RPMI8226 (cell line): ENCODE data around the gene GRID2.
"Not testable (repeated sequence)": the region's sequence is repeated elsewhere in the genome, so short reads cannot be mapped to it uniquely, and the experiment has no call there.

Experiments
- DNase-seq: peaks from one replicate; pipeline ENCODE4 v3.0.0-alpha.2; 2015

Gene GRID2

GRCh38 chr4:93605163-93605562, 1301.4 kb downstream of the GRID2 start:
- DNase-seq: no peak

- DNase-seq: no peak
These were observed 1313.8 kb downstream of the GRID2 start for GRCh38 chr4:93617606-93618005.

- no peak for DNase-seq
These were observed 1330.0 kb downstream of the GRID2 start for GRCh38 chr4:93633721-93634120.

DNA sequence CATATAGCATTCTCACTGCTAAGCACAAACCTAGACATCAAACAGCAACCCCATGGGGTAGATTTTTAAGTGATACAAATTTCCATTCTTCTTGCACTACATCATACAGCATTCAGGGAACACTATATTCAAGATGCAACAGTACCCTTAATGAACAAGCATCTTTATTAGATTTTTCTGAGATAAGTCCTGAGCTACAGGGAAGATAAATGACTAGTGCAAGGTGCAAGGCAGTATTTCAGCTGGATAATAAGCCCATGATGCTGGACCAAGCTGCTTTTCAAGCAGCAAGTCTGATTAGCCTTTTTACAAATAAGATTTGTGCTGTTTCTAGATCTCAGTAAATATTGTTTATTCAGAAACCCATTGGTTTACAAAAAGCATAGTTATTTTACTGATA, 1332.2 kb downstream of the GRID2 start:
- DNase-seq: no peak

DNA sequence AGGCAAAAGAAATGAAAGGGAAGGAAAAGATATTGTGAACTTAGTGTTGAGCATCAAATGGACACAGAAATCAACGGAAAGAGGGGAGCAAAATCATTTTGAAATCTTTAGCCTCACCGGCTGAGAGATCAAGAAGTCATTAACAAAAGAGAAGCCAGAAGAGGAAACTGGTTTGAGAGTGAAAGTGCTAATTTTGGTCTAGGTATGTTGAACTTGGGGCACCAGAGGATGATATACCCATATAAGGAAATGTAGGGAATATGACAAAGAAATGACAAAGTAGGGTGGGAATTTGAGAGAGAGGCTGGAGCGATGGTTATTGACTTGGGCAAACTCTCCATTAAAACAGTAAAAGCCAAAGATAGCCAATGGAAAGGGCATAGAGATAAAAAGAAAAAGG, 1341.4 kb downstream of the GRID2 start:
- no peak for DNase-seq

DNA sequence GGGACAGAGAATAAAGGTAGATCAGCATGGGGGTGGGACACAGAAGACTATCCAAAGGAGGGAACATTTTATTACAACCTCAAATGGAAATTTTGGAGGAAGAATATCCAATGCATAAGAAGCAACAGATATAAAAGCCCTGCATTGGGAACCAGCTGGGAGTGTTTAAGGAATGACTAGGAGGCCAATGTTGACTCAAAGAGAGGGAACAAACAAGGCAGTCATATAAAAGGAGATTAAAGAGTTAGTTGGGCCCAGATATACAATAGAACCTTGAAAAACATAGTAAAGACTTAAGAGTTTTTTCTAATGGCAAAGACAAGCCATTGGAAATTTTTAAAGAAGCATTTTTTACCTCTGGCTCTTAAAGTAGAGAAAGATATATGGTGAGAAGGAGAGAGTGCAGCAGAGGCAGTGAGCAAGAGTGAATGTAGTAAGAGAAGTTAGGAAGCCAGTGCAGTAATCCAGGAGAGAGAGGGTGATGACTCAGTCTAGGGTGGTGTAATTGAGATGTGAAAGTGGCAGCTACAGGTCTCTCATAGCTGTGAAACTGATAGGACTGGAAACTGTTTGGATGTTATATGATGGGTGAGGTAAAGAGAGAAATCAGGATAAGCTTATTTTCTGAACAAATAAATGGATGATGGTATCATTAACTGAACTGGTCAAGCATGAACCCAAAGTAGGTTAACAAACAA, 1342.6 kb downstream of the GRID2 start:
- DNase-seq: no peak

DNA sequence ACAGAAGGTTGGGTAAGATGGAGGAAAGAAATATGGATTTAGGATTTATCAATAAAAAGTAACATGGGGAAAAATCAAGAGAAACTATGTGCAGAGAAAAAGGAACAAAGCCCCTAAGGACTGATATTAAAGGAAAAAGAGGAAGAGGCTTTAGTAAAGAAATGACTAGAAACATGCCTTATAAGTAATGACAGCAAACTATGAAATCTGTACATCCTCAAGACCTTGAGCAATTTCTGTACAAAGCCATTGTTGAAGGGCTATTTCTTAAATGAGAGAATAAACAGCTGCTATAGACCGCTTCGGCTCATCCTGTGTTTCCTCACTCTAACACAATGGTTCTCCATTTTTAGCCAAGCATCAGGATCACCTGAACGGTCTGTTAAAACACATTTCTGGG, 1344.5 kb downstream of the GRID2 start:
- no peak for DNase-seq

DNA sequence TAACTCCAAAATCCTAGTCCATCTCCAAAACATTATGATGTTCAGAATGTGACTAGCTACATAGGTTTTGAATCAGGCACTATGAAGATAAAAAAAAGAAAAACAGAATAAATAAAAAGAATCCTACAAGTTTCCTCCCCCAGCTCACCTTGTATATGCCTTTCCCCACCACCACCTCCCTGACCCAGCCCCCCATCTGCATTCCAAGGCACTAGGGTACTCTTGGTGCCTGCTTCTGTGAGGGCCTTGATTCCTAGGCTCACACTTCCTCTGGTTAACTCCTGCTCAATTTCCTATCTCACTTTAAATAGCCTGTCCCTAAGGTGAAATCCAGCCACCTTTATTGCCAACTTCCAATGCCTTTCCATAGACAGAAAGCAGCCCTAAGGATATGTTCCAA, 1346.1 kb downstream of the GRID2 start:
- no peak for DNase-seq

DNA sequence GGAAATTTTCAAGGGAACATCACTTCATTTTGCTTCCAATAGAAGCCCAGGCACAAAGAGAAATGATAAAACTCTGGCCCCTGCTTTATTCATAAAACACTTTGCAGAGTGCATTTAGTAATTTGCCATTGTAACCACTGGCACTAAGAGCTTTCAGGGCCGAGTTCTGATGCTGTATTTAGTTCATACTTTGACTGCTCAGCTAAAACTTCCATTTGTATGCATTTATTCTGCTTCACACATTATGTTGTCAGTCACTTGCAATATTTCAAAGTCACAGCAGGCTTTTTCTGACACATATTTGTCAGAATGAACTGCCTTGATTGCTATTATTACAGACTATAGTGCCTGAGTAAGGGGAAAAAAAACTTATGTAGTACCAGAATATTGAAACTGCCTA, 1350.4 kb downstream of the GRID2 start:
- DNase-seq: no peak

- DNase-seq: no peak
These were observed 1353.8 kb downstream of the GRID2 start for GRCh38 chr4:93657527-93657926.

DNA sequence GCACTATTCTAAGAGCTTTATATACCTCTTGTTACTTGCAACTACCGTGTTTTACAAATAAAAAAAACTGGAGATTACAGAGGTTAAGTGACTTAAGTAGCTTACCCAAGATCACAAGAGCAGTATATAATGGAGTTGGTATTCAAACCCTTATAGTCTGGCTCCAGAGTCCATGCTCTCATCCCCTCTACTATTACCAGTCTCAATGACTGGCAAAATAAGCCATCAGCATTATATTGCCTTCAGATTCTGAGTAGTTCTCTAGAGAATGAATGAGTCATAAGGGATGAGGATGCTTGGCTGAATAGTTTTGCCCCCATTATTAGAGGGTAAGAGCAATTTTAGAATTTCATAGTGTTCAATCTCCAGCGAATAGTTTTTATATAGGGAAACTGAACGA, 1354.7 kb downstream of the GRID2 start:
- DNase-seq: no peak

GRCh38 chr4:93659629-93660028, 1355.9 kb downstream of the GRID2 start:
- DNase-seq: no peak

- DNase-seq: no peak
These were observed 1356.3 kb downstream of the GRID2 start for GRCh38 chr4:93660036-93660435.

GRCh38 chr4:93670434-93670833, 1366.7 kb downstream of the GRID2 start:
- no peak for DNase-seq

- no peak for DNase-seq
These were observed 1367.3 kb downstream of the GRID2 start for GRCh38 chr4:93671093-93671492.

GRCh38 chr4:93676937-93677336, 1373.2 kb downstream of the GRID2 start:
- DNase-seq: not testable (repeated sequence)

DNA sequence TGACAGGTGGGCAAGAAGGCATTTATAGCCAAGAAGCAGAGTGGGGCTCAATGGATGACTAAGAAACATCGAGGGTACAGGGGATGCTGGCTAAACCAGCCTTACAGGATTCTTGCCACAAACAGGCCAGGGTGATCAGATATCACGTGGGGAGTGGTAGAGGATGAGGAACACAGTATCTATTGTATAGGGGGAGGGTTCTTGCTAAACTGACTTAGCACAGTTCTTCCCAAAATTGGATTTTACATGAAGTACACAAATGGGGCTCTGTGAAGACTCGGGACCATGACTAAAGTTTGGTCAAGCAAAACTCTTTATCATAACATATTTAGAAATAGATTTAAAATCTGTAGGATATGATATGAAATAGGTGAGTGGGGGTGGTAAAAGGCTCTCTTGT, 1380.8 kb downstream of the GRID2 start:
- DNase-seq: no peak

DNA sequence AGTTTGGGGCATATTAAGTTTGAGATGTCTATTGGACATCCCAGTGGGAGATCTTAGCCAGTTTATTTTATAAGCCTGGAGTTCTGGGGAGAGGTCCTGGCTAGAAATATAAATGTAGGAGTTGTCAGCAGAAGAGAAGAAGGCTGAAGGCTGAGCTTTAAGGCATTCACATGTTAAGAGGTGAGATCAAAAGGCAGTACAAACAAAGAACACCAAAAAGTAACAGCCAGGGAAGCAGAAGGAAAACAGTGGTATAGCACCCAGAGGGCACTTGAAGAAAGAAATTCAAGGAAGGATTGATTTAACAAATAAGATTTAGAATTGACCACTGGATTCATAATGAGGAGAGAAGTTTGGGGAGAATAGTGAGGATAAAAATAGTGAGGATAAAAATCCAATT, 1383.5 kb downstream of the GRID2 start:
- DNase-seq: no peak

- DNase-seq: no peak
These were observed 1385.2 kb downstream of the GRID2 start for GRCh38 chr4:93688978-93689377.

DNA sequence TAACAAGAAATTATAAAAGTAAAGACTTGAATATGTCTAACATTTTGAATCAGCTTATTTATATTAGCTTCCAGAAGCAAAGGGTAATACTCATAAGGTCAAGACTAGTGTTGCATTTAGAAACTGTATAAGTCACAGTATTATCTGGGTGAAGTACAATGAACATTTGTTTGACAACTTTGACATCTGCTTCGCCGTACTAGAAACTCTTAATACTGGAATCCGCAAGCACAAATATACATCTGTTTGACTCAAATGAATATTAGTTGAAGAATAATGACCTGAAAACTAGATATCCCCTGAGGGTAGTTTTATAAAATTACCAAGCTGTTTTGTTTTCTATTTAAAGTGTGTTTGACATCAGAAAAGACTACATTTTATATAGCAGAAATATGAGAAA, 1389.4 kb downstream of the GRID2 start:
- no peak for DNase-seq

DNA sequence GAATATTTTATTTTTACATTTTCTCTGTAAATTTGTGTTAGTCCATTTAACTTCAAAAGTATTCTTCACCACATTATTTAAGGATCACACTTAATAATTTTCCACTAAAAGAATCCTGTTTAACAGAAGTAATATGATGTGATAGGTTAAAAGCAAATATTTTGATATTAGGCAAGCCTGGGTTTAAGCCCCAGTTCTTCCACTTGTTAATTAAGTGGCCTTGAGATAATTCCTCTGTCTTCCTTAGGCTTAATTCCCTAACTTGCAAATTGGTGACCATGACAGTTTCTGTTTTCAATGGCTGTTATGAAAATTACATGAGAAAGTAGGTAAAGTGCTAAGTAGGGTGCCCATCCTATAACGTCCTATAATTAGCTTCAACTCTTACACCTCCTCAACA, 1394.9 kb downstream of the GRID2 start:
- no peak for DNase-seq

GRCh38 chr4:93700571-93700970, 1396.8 kb downstream of the GRID2 start:
- no peak for DNase-seq

DNA sequence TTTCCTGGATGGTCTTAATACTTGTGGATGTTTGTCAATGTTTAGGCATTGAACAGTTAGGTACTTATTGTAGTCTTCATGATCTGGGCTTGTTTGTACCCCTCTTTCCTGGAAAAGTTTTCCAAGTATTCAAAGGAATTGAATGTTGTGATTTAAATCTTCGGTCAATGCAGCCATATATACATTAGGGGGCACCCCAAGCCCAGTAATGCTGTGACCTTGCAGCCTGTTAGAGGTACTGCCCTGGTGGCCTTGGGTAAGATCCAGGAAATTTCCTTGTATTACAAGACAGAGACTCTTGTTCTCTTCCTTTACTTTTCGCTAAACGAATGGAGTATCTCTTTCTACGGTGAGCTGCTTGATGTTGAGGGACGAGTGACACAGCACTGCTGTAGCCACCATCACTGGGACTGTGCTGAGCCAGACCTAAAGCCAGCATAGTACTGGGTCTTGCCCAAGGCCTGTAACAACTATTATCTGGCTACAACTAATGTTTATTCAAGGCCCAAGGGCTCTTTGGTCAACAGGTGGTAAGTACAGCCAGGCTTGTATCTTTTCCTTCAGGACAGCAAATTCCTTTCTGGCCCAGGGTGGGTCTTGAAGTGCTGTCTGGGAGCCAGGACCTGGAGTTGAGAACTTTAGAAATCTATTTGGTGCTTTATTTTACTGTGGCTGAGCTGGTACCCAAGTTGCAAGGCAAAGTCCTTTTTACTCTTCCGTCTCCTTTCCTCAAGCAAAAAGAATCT, 1406.5 kb downstream of the GRID2 start:
- DNase-seq: no peak

DNA sequence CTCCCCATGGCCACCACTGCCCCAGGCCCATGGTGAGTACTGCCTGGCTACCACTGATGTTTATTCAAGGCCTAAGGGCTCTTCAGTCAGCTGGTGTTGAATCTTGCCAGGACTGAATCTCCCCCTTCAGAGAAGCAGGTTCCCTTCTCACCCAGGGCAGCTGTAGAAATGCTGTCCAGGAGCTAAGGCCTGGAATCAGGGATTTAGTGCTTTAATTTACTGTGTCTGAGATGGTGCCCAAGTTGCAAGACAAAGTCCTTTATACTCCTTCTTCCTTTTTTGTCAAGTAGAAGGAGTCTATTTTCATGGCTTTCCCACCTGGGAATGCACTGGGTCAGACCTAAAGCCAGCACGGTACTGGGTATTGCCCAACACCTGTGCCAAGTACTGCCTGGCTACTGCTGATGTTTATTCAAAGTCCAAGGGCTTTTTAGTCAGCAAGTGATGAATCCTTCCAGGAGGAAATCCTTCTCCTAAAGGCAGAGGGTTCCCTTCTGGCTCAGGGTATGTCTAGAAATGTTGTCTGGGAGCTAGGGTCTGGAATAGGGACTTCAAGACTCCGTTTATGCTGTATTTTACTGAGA, 1407.2 kb downstream of the GRID2 start:
- no peak for DNase-seq
